ENCODE data around the gene EDN1. TPM values are rescaled to one million over a fixed set of nuclear protein-coding genes. Genes with fewer than 3 reads are reported as not detected.

The EDN1 gene
- total RNA-seq, 2 donors from 2014 or later: 4.0 to 7.2 TPM

DNA sequence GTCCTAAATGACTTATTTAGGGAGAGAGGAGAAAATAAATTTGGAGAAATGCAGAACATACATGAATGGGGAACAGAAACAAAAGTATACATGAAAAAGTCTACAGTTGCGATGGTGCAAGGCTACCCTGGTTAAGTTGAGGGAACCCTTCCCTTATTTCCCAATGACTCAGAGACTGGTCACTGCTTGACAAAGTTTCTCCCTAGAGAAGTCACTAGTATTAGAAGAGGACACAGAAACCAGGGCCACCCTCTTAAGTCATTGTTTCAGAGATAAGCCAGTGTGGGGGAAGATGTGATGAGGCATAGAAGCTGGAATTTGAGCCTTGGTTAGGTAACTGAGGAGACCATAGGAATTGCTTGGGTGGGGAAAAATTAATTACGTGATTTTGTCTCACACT lies 24.4 kb upstream of the EDN1 start:
- intact Hi-C loops (cut with DNase I): no loop called here
- no peak for DNase-seq (ENCODE audit: low spot score)

- intact Hi-C loops (cut with DNase I): no loop called here
These were observed 23.6 kb upstream of the EDN1 start for GRCh38 chr6:12266571-12266970.

GRCh38 chr6:12269110-12269509 lies 21.1 kb upstream of the EDN1 start:
- no peak for DNase-seq (ENCODE audit: low spot score)

More at GRCh38 chr6:12266571-12266970, 23.6 kb upstream of the EDN1 start:
- DNase-seq (ENCODE audit: low spot score): no peak

DNA sequence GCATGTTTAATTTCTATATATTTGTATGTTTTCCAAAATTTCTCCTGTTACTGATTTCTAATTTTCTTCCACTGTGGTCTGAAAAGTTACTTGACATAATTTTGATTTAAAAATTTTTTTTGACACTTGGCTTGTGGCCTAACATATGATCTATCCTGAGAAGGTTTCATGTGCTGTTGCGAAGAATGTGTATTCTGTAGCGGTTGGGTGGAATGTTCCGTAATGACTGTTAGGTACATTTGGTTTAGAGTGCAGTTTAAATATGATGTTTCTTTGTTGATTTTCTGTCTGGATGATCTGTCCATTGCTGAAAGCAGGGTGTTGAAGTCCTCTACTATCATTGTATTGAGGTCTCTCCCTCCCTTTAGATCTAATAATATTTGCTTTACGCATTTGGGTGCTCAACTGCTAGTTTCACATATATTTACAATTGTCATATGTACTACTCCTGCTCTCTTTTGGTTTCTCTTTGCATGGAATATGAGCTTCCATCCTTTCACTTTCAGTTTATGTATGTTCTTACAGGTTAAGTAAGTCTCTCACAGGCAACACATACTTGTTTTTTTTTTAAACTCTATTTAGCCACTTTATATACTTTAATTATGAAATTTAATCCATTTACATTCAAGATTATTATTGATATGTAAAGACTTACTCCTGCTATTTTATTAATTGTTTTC lies 19.5 kb upstream of the EDN1 start:
- no peak for DNase-seq (ENCODE audit: low spot score)
- intact Hi-C loops (cut with DNase I): no loop called here

More at GRCh38 chr6:12269110-12269509, 21.1 kb upstream of the EDN1 start:
- intact Hi-C loops (cut with DNase I): no loop called here

DNA sequence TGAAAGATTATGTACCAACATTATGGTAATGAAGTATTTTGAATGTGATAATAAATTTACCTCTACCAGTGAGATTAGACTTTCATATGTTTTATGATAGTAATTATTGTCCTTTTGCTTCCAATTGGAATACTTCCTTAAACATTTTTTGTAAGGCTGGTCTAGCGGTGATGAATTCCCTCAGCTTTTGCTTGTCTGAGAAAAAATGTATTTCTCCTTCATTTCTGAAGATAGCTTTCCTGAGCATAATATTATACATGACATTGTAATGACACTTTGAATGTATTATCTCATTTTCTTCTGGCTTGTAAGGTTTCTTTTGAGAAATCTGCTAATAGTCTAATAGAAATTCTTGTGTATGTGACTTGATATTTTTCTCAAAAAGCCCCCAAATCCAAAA lies 18.6 kb upstream of the EDN1 start:
- intact Hi-C loops (cut with DNase I): no loop called here
- no peak for DNase-seq (ENCODE audit: low spot score)

- no peak for DNase-seq (ENCODE audit: low spot score)
- intact Hi-C loops (cut with DNase I): no loop called here
These were observed 18.2 kb upstream of the EDN1 start for GRCh38 chr6:12271997-12272396.

GRCh38 chr6:12275107-12275506 lies 15.1 kb upstream of the EDN1 start:
- intact Hi-C loops (cut with DNase I): no loop called here
- DNase-seq (ENCODE audit: low spot score): no peak

DNA sequence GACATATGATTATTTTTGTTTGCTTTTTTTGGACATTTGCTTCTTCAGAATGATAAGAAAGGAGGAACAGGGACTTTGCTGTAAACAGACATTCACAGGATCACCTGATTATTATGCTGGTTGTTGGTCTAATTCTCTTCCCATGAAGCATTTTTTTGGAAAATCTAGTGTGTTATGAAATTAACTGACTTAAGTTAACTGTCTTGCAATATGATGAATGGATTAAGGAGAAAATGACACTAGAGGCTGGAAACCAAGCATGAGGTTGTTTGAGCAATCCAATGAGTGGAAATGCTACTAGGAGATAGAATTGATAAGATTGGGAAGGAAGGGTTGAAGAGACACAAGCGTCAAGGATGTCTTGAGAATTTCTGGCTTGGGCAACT lies 13.2 kb upstream of the EDN1 start:
- intact Hi-C loops (cut with DNase I): no loop called here
- DNase-seq (ENCODE audit: low spot score): no peak

GRCh38 chr6:12277386-12277785 lies 12.8 kb upstream of the EDN1 start:
- DNase-seq (ENCODE audit: low spot score): no peak
- intact Hi-C loops (cut with DNase I): no loop called here

- DNase-seq (ENCODE audit: low spot score): no peak
These were observed 11.2 kb upstream of the EDN1 start for GRCh38 chr6:12278915-12279314.

GRCh38 chr6:12279322-12280091 lies 10.7 kb upstream of the EDN1 start:
- intact Hi-C loops (cut with DNase I): loop anchor here in 1 of 2 donors (5.0 kb wide), 1 partner anchor 682 kb away; no protein-coding TSS in a partner anchor
- DNase-seq (ENCODE audit: low spot score): no peak

More at GRCh38 chr6:12278915-12279314, 11.2 kb upstream of the EDN1 start:
- intact Hi-C loops (cut with DNase I): no loop called here

- intact Hi-C loops (cut with DNase I): loop anchor here in 1 of 2 donors (5.0 kb wide), 1 partner anchor 683 kb away; no protein-coding TSS in a partner anchor
These were observed 9.7 kb upstream of the EDN1 start for GRCh38 chr6:12280458-12280857.

DNA sequence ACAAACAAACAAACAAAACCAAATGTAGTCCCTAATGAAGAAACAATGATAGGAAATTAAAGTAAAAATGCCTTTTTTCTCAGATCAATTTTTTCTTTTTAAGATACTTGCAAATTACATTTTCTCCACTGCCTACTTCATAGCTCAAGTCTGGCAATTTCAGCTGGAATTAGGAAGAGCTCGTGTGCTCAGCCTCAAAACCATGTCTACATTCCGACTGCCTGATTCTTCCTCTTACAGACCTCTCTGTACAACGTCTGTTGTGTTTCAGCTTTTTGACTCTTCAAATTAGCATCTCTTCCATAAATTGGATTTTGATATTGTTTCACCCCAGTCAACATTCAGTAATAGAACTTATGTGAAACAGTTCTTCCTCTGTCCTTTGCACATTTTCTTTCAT lies 9.3 kb upstream of the EDN1 start:
- intact Hi-C loops (cut with DNase I): loop anchor here in 1 of 2 donors (5.0 kb wide), 1 partner anchor 684 kb away; no protein-coding TSS in a partner anchor
- no peak for DNase-seq (ENCODE audit: low spot score)

More at GRCh38 chr6:12280458-12280857, 9.7 kb upstream of the EDN1 start:
- DNase-seq (ENCODE audit: low spot score): no peak

DNA sequence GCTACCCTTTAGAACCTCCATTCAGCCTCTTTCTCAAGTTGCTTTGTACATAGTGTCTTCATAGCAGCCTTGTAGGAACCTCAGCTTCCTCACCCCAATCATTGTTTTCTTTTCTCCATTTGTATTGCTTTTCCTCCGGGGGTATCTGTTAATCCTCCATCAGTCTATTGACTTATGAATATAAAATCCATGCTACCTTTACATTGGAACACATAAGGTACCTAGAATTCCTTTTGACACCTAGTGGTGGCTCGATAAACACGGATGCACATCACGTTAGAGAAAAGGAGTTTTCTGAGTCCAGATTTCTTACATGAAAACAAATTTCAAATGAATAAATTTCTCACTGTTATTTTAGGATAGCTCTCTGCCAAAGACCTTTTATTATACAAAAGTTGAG lies 6.3 kb upstream of the EDN1 start:
- intact Hi-C loops (cut with DNase I): loop anchor here in 1 of 2 donors (5.0 kb wide), 1 partner anchor 687 kb away; no protein-coding TSS in a partner anchor
- no peak for DNase-seq (ENCODE audit: low spot score)

DNA sequence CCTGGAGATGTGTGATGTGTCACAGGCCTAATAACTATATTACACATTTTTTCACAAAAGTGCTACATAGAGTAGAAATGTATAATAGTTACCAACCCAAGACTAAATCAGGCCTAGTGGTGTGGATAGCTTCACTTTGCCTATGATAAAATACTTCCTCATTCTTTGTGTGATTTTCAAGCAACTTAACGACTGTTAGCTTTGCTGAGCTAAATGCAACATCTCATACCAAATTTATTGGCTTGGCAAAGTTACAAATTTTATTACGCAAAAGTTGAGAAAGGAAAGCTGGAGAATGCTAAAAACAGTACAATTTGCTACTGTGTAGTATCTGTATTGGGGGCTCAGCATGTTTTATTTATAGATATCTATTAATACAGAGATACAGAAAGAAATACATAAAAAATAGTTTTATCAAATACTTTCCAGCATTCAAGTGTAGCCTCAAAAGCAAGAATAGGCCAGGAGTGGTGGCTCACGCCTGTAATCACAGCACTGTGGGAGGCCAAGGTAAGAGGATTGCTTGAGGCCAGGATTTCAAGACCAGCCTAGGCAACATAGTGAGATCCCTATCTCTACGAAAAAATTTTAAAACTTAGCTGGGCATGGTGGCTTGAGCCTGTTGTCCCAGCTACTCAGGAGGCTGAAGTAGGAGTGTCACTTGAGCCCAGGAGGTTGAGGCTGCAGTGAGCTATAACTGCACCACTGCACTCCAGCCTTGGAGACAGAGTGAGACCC lies 3.6 kb upstream of the EDN1 start:
- no peak for DNase-seq (ENCODE audit: low spot score)
- intact Hi-C loops (cut with DNase I): no loop called here

DNA sequence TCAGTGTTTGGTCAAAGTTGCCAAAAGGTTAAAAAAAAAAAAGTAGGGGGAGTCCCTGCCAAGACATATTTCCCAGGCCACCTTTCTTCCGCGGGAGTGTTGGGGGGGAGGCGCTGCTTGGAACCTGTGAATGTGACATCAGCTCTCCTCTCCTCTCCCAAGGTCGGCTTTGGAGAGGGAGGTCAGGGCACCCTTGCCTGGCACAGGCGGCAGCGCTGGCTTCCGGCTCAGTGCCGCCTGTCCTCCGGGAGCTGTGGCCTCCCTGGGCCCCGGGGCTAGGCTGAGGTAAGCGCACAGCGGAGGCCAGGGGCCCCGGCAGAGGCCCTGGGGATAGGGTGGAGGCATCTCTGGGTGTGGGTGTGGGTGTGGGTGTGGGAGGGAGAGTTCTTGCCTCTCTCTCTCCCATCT lies 1.9 kb upstream of the EDN1 start:
- intact Hi-C loops (cut with DNase I): no loop called here
- DNase-seq (ENCODE audit: low spot score): no peak

- DNase-seq (ENCODE audit: low spot score): no peak
- intact Hi-C loops (cut with DNase I): no loop called here
These were observed 1.2 kb upstream of the EDN1 start for GRCh38 chr6:12288914-12289313.

- intact Hi-C loops (cut with DNase I): no loop called here
These were observed 719 bp upstream of the EDN1 start for GRCh38 chr6:12289365-12289919.

DNA sequence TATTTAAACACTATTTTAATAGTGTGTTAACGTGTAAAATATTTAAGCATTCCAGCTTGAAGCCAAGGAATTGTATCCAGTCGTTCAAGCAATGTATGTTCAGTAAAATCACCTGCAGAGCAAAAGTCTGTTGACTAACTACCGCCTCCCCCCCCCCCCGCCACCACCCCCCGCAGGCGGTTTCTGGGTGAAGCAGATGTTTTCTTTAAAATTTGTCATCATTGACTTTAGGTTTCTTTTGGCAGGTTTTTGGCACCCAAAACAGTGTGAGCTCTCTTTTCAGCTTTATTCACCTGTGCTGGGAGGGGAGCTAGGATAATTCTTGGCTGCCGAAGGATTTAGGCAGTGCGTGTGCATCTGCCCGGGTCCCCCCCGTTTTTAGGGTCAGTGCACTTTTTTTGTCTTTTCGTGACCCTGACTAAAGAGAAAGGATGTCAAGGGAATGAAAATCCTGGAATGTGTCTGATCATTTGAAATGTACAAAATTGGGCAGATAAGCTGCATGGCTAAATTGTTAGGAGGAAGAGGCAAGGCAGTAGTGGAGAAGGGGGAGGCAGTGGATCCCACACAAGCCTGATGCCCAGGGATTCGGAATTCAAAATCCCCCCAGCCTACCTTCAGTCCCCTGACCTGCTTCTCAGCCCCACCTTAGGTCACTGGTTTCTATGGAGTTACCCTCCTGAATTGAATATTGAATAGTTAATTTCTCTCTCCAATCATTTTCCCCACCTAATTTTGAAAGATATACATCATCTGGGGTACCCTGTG lies 1.1 kb downstream of the EDN1 start:
- no peak for DNase-seq (ENCODE audit: low spot score)
- intact Hi-C loops (cut with DNase I): loop anchor here in 1 of 2 donors (10.0 kb wide), 1 partner anchor 314 kb away; no protein-coding TSS in a partner anchor

More at GRCh38 chr6:12289365-12289919, 719 bp upstream of the EDN1 start:
- no peak for DNase-seq (ENCODE audit: low spot score)
